H7 (cell line): ENCODE data around the gene HSD3B1. TPM values are rescaled to one million over a fixed set of nuclear protein-coding genes. Genes with fewer than 3 reads are reported as not detected.
"Not testable (repeated sequence)": the region's sequence is repeated elsewhere in the genome, so short reads cannot be mapped to it uniquely, and the experiment has no call there.

Experiments used
- DNase-seq: peaks from one replicate; pipeline ENCODE4 v3.0.0; 2012
- H3K27me3 ChIP-seq: 2 replicates; pipeline ENCODE4 v1.6.0; 2011; ENCODE audit warnings: mild to moderate bottlenecking, low read length; ENCODE audit not compliant: control insufficient read depth, insufficient read depth
- H3K36me3 ChIP-seq: replicated peaks from 2 replicates; pipeline ENCODE4 v1.5.1; 2011; ENCODE audit warnings: low read length; ENCODE audit not compliant: control insufficient read depth, insufficient read depth
- H3K4me3 ChIP-seq: 2 replicates; pipeline ENCODE4 v1.5.1; 2011; ENCODE audit warnings: low read depth, mild to moderate bottlenecking, control low read depth, low read length, moderate library complexity; ENCODE audit not compliant: insufficient read depth
- total RNA-seq: library from RNA; depleted of rRNA; stranded (reverse); fragments of >200 nt; shearing (Covaris generic); gene quantifications from 2 replicates; pipeline ENCODE4 v1.2.3, GENCODE V29; 2014

HSD3B1 gene
- total RNA-seq, 1 experiment from 2014 or later: not detected

- DNase-seq: no peak
- no peak overlapping the region for H3K4me3 ChIP-seq
- H3K27me3 ChIP-seq: no peaks in the 10 kb centered on the region; the same call in 1 of the 2 replicates
- no peaks in the 10 kb centered on the region for H3K36me3 ChIP-seq
These were observed 26.8 kb upstream of the HSD3B1 start for GRCh38 chr1:119480175-119480574.

- Histone ChIP-seq H3K36me3 (no peaks in the 10 kb centered on the region), H3K4me3 (no peak overlapping the region), H3K27me3 (no peaks in the 10 kb centered on the region; the same call in 1 of the 2 replicates)
- DNase-seq: no peak
These were observed 25.1 kb upstream of the HSD3B1 start for GRCh38 chr1:119481951-119482350.

- Histone ChIP-seq H3K4me3 (no peak overlapping the region), H3K36me3 (no peaks in the 10 kb centered on the region), H3K27me3 (no peaks in the 10 kb centered on the region; the same call in 1 of the 2 replicates)
- DNase-seq: no peak
These were observed 24.2 kb upstream of the HSD3B1 start for GRCh38 chr1:119482517-119483425.

- Histone ChIP-seq H3K4me3 (no peak overlapping the region), H3K27me3 (no peaks in the 10 kb centered on the region; the same call in 1 of the 2 replicates), H3K36me3 (no peaks in the 10 kb centered on the region)
- no peak for DNase-seq
These were observed 23.4 kb upstream of the HSD3B1 start for GRCh38 chr1:119483441-119484200.

GRCh38 chr1:119485201-119485600, 21.8 kb upstream of the HSD3B1 start:
- no peak overlapping the region for H3K4me3 ChIP-seq

GRCh38 chr1:119488216-119488615, 18.8 kb upstream of the HSD3B1 start:
- H3K27me3 ChIP-seq: no peaks in the 10 kb centered on the region
- no peak overlapping the region for H3K4me3 ChIP-seq
- DNase-seq: no peak
- no peaks in the 10 kb centered on the region for H3K36me3 ChIP-seq

More at GRCh38 chr1:119485201-119485600, 21.8 kb upstream of the HSD3B1 start:
- no peaks in the 10 kb centered on the region for H3K27me3 ChIP-seq
- H3K36me3 ChIP-seq: no peaks in the 10 kb centered on the region
- DNase-seq: no peak

- H3K4me3 ChIP-seq: no peak overlapping the region
- no peaks in the 10 kb centered on the region for H3K36me3 ChIP-seq
- no peaks in the 10 kb centered on the region for H3K27me3 ChIP-seq
- no peak for DNase-seq
These were observed 17.8 kb upstream of the HSD3B1 start for GRCh38 chr1:119489201-119489600.

GRCh38 chr1:119490925-119491324, 16.1 kb upstream of the HSD3B1 start:
- DNase-seq: no peak
- no peaks in the 10 kb centered on the region for H3K27me3 ChIP-seq
- no peak overlapping the region for H3K4me3 ChIP-seq
- no peaks in the 10 kb centered on the region for H3K36me3 ChIP-seq

GRCh38 chr1:119492763-119493162, 14.2 kb upstream of the HSD3B1 start:
- no peak for DNase-seq
- Histone ChIP-seq H3K27me3 (no peaks in the 10 kb centered on the region), H3K4me3 (no peak overlapping the region), H3K36me3 (no peaks in the 10 kb centered on the region)

GRCh38 chr1:119504831-119505230, 2.2 kb upstream of the HSD3B1 start:
- no peaks in the 10 kb centered on the region for H3K27me3 ChIP-seq
- no peak for DNase-seq
- no peak overlapping the region for H3K4me3 ChIP-seq
- no peaks in the 10 kb centered on the region for H3K36me3 ChIP-seq

- no peaks in the 10 kb centered on the region for H3K27me3 ChIP-seq
- no peak for DNase-seq
- H3K4me3 ChIP-seq: no peak overlapping the region
- no peaks in the 10 kb centered on the region for H3K36me3 ChIP-seq
These were observed 3.0 kb downstream of the HSD3B1 start for GRCh38 chr1:119510046-119510445.

GRCh38 chr1:119515221-119515620, 8.2 kb downstream of the HSD3B1 start:
- no peak overlapping the region for H3K4me3 ChIP-seq
- no peaks in the 10 kb centered on the region for H3K27me3 ChIP-seq
- no peak for DNase-seq
- H3K36me3 ChIP-seq: no peaks in the 10 kb centered on the region

GRCh38 chr1:119516247-119516646, 9.2 kb downstream of the HSD3B1 start:
- Histone ChIP-seq H3K4me3 (no peak overlapping the region), H3K36me3 (no peaks in the 10 kb centered on the region), H3K27me3 (no peaks in the 10 kb centered on the region)
- DNase-seq: no peak

GRCh38 chr1:119516680-119517079, 9.7 kb downstream of the HSD3B1 start:
- peak; percentile 37 for DNase-seq
- Histone ChIP-seq H3K36me3 (no peaks in the 10 kb centered on the region), H3K27me3 (no peaks in the 10 kb centered on the region), H3K4me3 (no peak overlapping the region)

GRCh38 chr1:119517667-119518066, 10.7 kb downstream of the HSD3B1 start:
- not testable (repeated sequence) for DNase-seq, H3K36me3 ChIP-seq, H3K4me3 ChIP-seq, H3K27me3 ChIP-seq
